ENCODE data around the gene MSL2. TPM values are rescaled to one million over a fixed set of nuclear protein-coding genes. Genes with fewer than 3 reads are reported as not detected.

The MSL2 gene
- total RNA-seq, 2 donors from 2014 or later = 25.9 to 44.2 TPM

DNA sequence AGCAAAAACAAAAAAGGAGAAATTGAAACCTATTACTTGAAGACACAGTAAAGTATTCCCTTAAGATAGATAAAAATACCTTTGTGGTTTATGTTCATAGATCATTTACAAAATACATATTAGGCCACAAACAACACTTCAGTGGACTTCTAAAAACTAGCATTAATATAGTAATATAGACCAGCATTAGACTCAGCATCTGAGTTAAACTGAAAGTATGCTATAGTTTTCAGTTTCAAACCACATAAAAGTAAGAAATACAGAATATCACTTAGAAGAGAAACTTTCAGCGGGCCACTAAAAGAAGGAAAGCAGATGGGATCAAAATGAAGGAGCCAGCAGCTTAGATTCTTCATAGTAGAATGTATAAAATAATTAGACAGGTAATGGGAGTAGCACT lies 86.6 kb downstream of the MSL2 start:
- no peaks in the 10 kb centered on the region for H3K36me3 ChIP-seq
- no peaks in the 10 kb centered on the region for H3K4me1 ChIP-seq (replicated peaks)
- DNase-seq (ENCODE audit: low spot score) = no peak
- H3K27ac ChIP-seq = no peak overlapping the region
- intact Hi-C loops (cut with DNase I) = no loop called here
- no peak for TF ChIP-seq POLR2A (IDR thresholded peaks at IDR 0.05)
- TF ChIP-seq POLR2AphosphoS5 (IDR thresholded peaks at IDR 0.05) = no peak
- TF ChIP-seq, protein P1, sequence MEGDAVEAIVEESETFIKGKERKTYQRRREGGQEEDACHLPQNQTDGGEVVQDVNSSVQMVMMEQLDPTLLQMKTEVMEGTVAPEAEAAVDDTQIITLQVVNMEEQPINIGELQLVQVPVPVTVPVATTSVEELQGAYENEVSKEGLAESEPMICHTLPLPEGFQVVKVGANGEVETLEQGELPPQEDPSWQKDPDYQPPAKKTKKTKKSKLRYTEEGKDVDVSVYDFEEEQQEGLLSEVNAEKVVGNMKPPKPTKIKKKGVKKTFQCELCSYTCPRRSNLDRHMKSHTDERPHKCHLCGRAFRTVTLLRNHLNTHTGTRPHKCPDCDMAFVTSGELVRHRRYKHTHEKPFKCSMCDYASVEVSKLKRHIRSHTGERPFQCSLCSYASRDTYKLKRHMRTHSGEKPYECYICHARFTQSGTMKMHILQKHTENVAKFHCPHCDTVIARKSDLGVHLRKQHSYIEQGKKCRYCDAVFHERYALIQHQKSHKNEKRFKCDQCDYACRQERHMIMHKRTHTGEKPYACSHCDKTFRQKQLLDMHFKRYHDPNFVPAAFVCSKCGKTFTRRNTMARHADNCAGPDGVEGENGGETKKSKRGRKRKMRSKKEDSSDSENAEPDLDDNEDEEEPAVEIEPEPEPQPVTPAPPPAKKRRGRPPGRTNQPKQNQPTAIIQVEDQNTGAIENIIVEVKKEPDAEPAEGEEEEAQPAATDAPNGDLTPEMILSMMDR (IDR thresholded peaks at IDR 0.05) = no peak
- no peaks in the 10 kb centered on the region for H3K9me3 ChIP-seq
- 91% methylated on average over 1 of the region's 1 CpG for WGBS
- H3K27me3 ChIP-seq (replicated peaks; ENCODE audit: insufficient read depth) = no peaks in the 10 kb centered on the region
- H3K4me3 ChIP-seq = no peak overlapping the region

DNA sequence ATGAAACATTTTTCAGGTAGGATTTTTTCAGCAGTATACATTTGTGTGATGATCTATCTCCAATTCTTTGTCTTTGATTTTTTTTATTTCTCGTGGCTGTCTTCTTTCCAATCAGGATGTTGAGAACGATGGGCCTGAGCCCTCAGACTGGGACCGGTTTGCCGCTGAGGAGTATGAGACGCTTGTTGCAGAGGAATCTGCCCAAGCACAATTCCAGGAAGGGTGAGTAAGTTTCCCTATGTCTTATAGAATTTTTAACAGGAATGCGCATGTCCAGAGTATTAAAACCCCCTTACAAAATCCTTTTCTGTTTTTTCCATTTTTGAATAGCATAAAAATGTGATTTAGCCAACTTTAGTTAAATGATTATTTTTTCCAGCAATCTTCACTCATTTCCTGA lies 90.0 kb downstream of the MSL2 start:
- Histone ChIP-seq H3K4me3 (no peak overlapping the region), H3K27ac (no peak overlapping the region), H3K27me3 (replicated peaks; ENCODE audit: insufficient read depth) (no peaks in the 10 kb centered on the region), H3K4me1 (replicated peaks) (no peaks in the 10 kb centered on the region), H3K9me3 (no peaks in the 10 kb centered on the region), H3K36me3 (no peaks in the 10 kb centered on the region)
- WGBS = 92% methylated on average over 6 of the region's 6 CpGs
- DNase-seq (ENCODE audit: low spot score) = no peak
- intact Hi-C loops (cut with DNase I) = no loop called here
- TF ChIP-seq POLR2A (IDR thresholded peaks at IDR 0.05) (no peak), POLR2AphosphoS5 (IDR thresholded peaks at IDR 0.05) (no peak)
- TF ChIP-seq, protein P1 (IDR thresholded peaks at IDR 0.05) = no peak

DNA sequence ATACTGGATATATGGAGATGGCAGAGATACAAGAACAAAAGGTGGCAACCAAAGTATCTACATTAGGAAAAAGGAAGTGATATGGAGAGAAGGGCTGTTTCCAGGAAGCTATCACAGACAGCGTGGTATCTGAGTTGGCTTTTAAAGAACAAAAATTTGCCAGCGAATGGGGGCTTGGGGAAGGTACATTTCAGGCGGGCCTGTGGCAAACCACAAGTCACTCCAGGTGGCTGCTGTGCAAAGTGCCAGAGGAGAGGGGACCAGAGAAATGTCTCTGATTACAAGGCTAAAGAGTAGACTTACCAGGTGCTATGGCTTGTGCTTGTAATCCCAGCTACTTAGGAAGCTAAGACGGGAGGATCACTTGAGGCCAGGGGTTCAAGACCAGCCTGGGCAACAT lies 91.1 kb downstream of the MSL2 start:
- no peaks in the 10 kb centered on the region for H3K36me3 ChIP-seq
- intact Hi-C loops (cut with DNase I) = no loop called here
- no peaks in the 10 kb centered on the region for H3K27me3 ChIP-seq (replicated peaks; ENCODE audit: insufficient read depth)
- no peaks in the 10 kb centered on the region for H3K9me3 ChIP-seq
- H3K4me1 ChIP-seq (replicated peaks) = no peaks in the 10 kb centered on the region
- TF ChIP-seq, protein P1 (IDR thresholded peaks at IDR 0.05) = no peak
- TF ChIP-seq POLR2A (IDR thresholded peaks at IDR 0.05) = no peak
- 94% methylated on average over 4 of the region's 4 CpGs for WGBS
- DNase-seq (ENCODE audit: low spot score) = no peak
- no peak overlapping the region for H3K4me3 ChIP-seq
- H3K27ac ChIP-seq = no peak overlapping the region

Other genes starting within 250 kb of the MSL2 start
- 10 to 100 TPM in 1 of 2 donors, 1 to 10 TPM in 1; 9.0 to 25.9 TPM for gene PPP2R3A, start 230.6 kb downstream of the MSL2 start, total RNA-seq
- 10 to 100 TPM; 60.9 to 70.3 TPM for gene PCCB, start 54.0 kb upstream of the MSL2 start, total RNA-seq

Measured in prostate gland (tissue), 2 donors.